GM12878 (cell line): ENCODE results near the gene SGMS1. TPM values are rescaled to one million over a fixed set of nuclear protein-coding genes. Genes with fewer than 3 reads are reported as not detected.

Experiments used
- ATAC-seq: fragments of 200-7000 bp; cut with Tn5 transposase; 3 replicates; pipeline ENCODE4 v1.9.1; 2020; ENCODE audit warnings: mild to moderate bottlenecking, moderate library complexity
- BruUV-seq: library from RNA; stranded (reverse); fragments of 400-500 nt; replicated peaks from 2 replicates; lab custom pipeline; 2021; lab: Mats Ljungman, UMichigan
- CTCF ChIA-PET: fragments of 300-600 bp; sonication (Branson Sonifier 250); formaldehyde crosslinking; extraction: SDS; loops from one replicate; lab custom pipeline; 2021; ENCODE audit warnings: inconsistent platforms; lab: Yijun Ruan, JAX
- POLR2A ChIA-PET: fragments of 350-600 bp; formaldehyde crosslinking; extraction: SDS; loops from one replicate; lab custom pipeline; 2021; ENCODE audit warnings: inconsistent platforms; lab: Charles Lee
- RAD21 ChIA-PET: fragments of 300-600 bp; sonication (Branson Sonifier 250); formaldehyde crosslinking; loops from one replicate; lab custom pipeline; 2023; ENCODE audit warnings: antibody characterized with exemption; ENCODE audit not compliant: unreplicated experiment; lab: Charles Lee
- SMC1A ChIA-PET: fragments of 300-600 bp; sonication (Branson Sonifier 250); formaldehyde crosslinking; loops from one replicate; lab custom pipeline; 2023; ENCODE audit not compliant: unreplicated experiment, uncharacterized antibody; lab: Charles Lee
- DNase-seq: peaks from one replicate; pipeline ENCODE4 v3.0.0-alpha.2; 2011; ENCODE audit warnings: low read depth, low spot score
- FAIRE-seq: peaks from 3 replicates; lab custom pipeline; 2011; peaks lifted over from hg19 to GRCh38; lab: Jason Lieb, UNC
- H2AFZ ChIP-seq: 2 replicates; pipeline ENCODE4 v1.6.0; 2011; ENCODE audit warnings: low read depth, low read length, control low read depth; ENCODE audit not compliant: control insufficient read depth
- H3K27ac ChIP-seq: 2 replicates; pipeline ENCODE4 v1.5.1; 2011; ENCODE audit warnings: control low read depth; ENCODE audit not compliant: control insufficient read depth, insufficient read depth
- H3K27me3 ChIP-seq, 2 experiments: replicated peaks in 1 of 2; 2 replicates each; pipeline versions ENCODE4 v1.6.0 to v1.6.1; 2011; ENCODE audit warnings: low read length in 1 of 2; ENCODE audit not compliant: control insufficient read depth in 2 of 2, insufficient read depth in 2 of 2
- H3K36me3 ChIP-seq, 2 experiments: 2 replicates each; pipeline ENCODE4 v1.5.1; 2011; ENCODE audit warnings: low read length in 1 of 2; ENCODE audit not compliant: control insufficient read depth in 2 of 2, insufficient read depth in 2 of 2
- H3K4me1 ChIP-seq: 2 replicates; pipeline ENCODE4 v1.6.1; 2011; ENCODE audit warnings: mild to moderate bottlenecking, low read length, moderate library complexity, mixed read lengths; ENCODE audit not compliant: control insufficient read depth, insufficient read depth
- H3K4me2 ChIP-seq: 2 replicates; pipeline ENCODE4 v1.6.0; 2011; ENCODE audit warnings: control low read depth; ENCODE audit not compliant: control insufficient read depth, insufficient read depth
- H3K4me3 ChIP-seq: fragments of 200-600 bp; sonication (generic); 2 replicates; pipeline ENCODE4 v1.5.1; 2016
- H3K79me2 ChIP-seq: 2 replicates; pipeline ENCODE4 v1.6.0; 2011; ENCODE audit warnings: low read length; ENCODE audit not compliant: control insufficient read depth, insufficient read depth
- H3K9ac ChIP-seq: 2 replicates; pipeline ENCODE4 v1.8.0; 2011; ENCODE audit warnings: low read length, control low read depth, mixed read lengths; ENCODE audit not compliant: control insufficient read depth, insufficient read depth
- H3K9me3 ChIP-seq: replicated peaks from 3 replicates; pipeline ENCODE4 v1.5.1; 2011; ENCODE audit warnings: mild to moderate bottlenecking, low read length; ENCODE audit not compliant: control insufficient read depth, insufficient read depth
- H4K20me1 ChIP-seq: 2 replicates; pipeline ENCODE4 v1.6.0; 2011; ENCODE audit not compliant: control insufficient read depth, insufficient read depth
- EED ChIP-seq: sonication (generic); IDR thresholded peaks from 2 replicates; pipeline ENCODE4 v1.6.1; 2016; ENCODE audit warnings: antibody characterized with exemption, low read depth
- ETV6 ChIP-seq, 2 experiments: fragments of 450-650 bp in 1 of 2; IDR thresholded peaks in 1 of 2; conservative IDR thresholded peaks in 1 of 2; 2 replicates each; pipeline ENCODE4 v1.6.1; 2014; ENCODE audit warnings: antibody characterized with exemption in 1 of 2, borderline replicate concordance in 1 of 2, low read depth in 1 of 2, mild to moderate bottlenecking in 1 of 2, moderate library complexity in 1 of 2
- KDM1A ChIP-seq: fragments of 200-600 bp; sonication (generic); IDR thresholded peaks from 2 replicates; pipeline ENCODE4 v1.6.1; 2016; ENCODE audit warnings: borderline replicate concordance
- LARP7 ChIP-seq: fragments of 450-650 bp; IDR thresholded peaks from 2 replicates; pipeline ENCODE4 v1.6.1; 2017; ENCODE audit warnings: mild to moderate bottlenecking
- NFXL1 ChIP-seq: fragments of 450-650 bp; IDR thresholded peaks from 2 replicates; pipeline ENCODE4 v1.6.1; 2017; ENCODE audit warnings: antibody characterized with exemption, mild to moderate bottlenecking, borderline replicate concordance
- NR2F1 ChIP-seq: fragments of 450-650 bp; conservative IDR thresholded peaks from 2 replicates; pipeline ENCODE4 v1.6.1; 2017; ENCODE audit warnings: mild to moderate bottlenecking
- RAD21 ChIP-seq: IDR thresholded peaks from 2 replicates; pipeline ENCODE4 v1.6.1; 2011; ENCODE audit warnings: mild to moderate bottlenecking, low read depth, low read length, moderate library complexity; ENCODE audit not compliant: insufficient read depth
- RELA ChIP-seq: fragments of 450-650 bp; IDR thresholded peaks from 2 replicates; pipeline ENCODE4 v1.8.0; 2014; ENCODE audit warnings: borderline replicate concordance; ENCODE audit not compliant: partially characterized antibody
- SMARCA5 ChIP-seq: fragments of 450-650 bp; IDR thresholded peaks from 2 replicates; pipeline ENCODE4 v1.6.1; 2017; ENCODE audit warnings: mild to moderate bottlenecking
- TCF12 ChIP-seq: IDR thresholded peaks from 2 replicates; pipeline ENCODE4 v1.6.1; 2011; ENCODE audit warnings: low read depth, mild to moderate bottlenecking, low read length
- TCF7 ChIP-seq: IDR thresholded peaks from 2 replicates; pipeline ENCODE4 v1.6.1; 2014; ENCODE audit warnings: antibody characterized with exemption, borderline replicate concordance
- ZNF622 ChIP-seq: fragments of 450-650 bp; IDR thresholded peaks from 2 replicates; pipeline ENCODE4 v1.6.1; 2017; ENCODE audit warnings: mild to moderate bottlenecking, inconsistent platforms
- ZSCAN29 ChIP-seq: fragments of 450-650 bp; IDR thresholded peaks from 2 replicates; pipeline ENCODE4 v1.6.1; 2017; ENCODE audit warnings: mild to moderate bottlenecking, moderate library complexity
- WGBS: methylation state at CpG from one replicate; pipeline ENCODE4 v1.1.6; 2016; ENCODE audit warnings: low lambda C conversion rate; ENCODE audit not compliant: insufficient replicate concordance, insufficient coverage; ENCODE audit errors: missing lambda C conversion rate; 5-methylcytosine and 5-hydroxymethylcytosine counted together
- in situ Hi-C: fragments of 300-500 bp; cut with MboI; formaldehyde crosslinking; loops from 9 replicates; pipeline ENCODE4 v1.14.3; 2018; ENCODE audit warnings: mixed read lengths
- intact Hi-C: fragments of 100-400 bp; cut with micrococcal nuclease; formaldehyde crosslinking; loops from one replicate; pipeline ENCODE4 v1.14.2; 2022; ENCODE audit not compliant: unreplicated experiment
- polyA plus RNA-seq, 11 experiments: library from polyadenylated mRNA; depleted of rRNA in 4 of 11; unstranded in 6 of 11; stranded (reverse) in 5 of 11; fragments of >200 nt; fragmentation: Nextera tagmentation in 4 of 11; fragmentation: Illumina TruSeq in 1 of 11; extraction: Ambion mirVana in 4 of 11; extraction: Trizol in 1 of 11; gene quantifications; 1 replicate in 1 of 11; 2 replicates in 10 of 11; pipeline versions ENCODE4 v1.2.1 to v1.2.3, GENCODE V29; 2011 to 2016; ENCODE audit warnings: inconsistent platforms in 2 of 11, missing spikeins in 2 of 11, low read depth in 1 of 11
- total RNA-seq, 4 experiments: library from RNA; depleted of rRNA in 3 of 4; stranded (reverse); fragments of >200 nt in 3 of 4; fragmentation: Illumina TruSeq in 1 of 4; extraction: Trizol in 1 of 4; gene quantifications; 2 replicates each; pipeline versions ENCODE4 v1.2.1 to v1.2.3, GENCODE V29; 2013 to 2021
- TF ChIP-seq, protein P1 (sequence below): IDR thresholded peaks from 2 replicates; pipeline ENCODE4 v1.6.1; 2012; ENCODE audit warnings: mild to moderate bottlenecking, low read depth, low read length
- TF ChIP-seq, protein P2 (sequence below): IDR thresholded peaks from 2 replicates; pipeline ENCODE4 v1.6.1; 2011; ENCODE audit warnings: borderline replicate concordance, low read depth, mild to moderate bottlenecking, moderate library complexity, low read length; ENCODE audit not compliant: insufficient read depth, poor library complexity, severe bottlenecking
- TF ChIP-seq, protein P3 (sequence below): fragments of 150-350 bp; IDR thresholded peaks from 2 replicates; pipeline ENCODE4 v1.6.1; 2014; ENCODE audit warnings: mild to moderate bottlenecking, low read depth, low read length
- TF ChIP-seq, protein P4 (sequence below): IDR thresholded peaks from 2 replicates; pipeline ENCODE4 v1.6.1; 2012; ENCODE audit warnings: low read length, inconsistent platforms

SGMS1 gene
- total and polyA plus RNA-seq, 10 of the 15 experiments (the other 5 are each of a cell fraction or from before 2014, with no cell fraction given): 1.4 to 14.5 (median 4.9) TPM

DNA sequence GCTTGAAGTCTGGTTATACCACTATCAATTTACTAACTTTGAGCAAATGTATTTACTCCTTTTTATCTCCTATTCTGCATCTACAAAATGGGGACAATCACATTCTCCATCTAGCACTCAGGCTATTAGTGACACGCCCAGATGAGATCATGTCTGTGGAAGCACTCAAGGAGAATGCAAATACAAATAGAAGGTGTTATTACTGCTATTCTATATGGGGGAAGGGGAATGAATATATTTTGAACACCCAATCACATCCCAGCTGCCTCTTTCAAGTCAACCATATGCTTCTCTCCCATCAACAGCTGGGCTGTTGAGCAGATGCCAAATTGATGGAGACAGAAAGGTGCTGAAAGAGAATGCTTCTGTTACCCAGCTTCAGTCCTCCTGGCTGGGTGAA is 23.5 kb downstream of the SGMS1 start (continued):
- no peak for TF ChIP-seq RAD21
- TF ChIP-seq EED: no peak
- no peak for TF ChIP-seq ETV6 (conservative IDR thresholded peaks at IDR 0.05 in 1 of 2, IDR thresholded peaks at IDR 0.05 in 1 of 2; ENCODE audit: borderline replicate concordance in 1 of 2, low read depth in 1 of 2)
- no peak for TF ChIP-seq NFXL1
- no peak for TF ChIP-seq RELA
- TF ChIP-seq, protein P1, sequence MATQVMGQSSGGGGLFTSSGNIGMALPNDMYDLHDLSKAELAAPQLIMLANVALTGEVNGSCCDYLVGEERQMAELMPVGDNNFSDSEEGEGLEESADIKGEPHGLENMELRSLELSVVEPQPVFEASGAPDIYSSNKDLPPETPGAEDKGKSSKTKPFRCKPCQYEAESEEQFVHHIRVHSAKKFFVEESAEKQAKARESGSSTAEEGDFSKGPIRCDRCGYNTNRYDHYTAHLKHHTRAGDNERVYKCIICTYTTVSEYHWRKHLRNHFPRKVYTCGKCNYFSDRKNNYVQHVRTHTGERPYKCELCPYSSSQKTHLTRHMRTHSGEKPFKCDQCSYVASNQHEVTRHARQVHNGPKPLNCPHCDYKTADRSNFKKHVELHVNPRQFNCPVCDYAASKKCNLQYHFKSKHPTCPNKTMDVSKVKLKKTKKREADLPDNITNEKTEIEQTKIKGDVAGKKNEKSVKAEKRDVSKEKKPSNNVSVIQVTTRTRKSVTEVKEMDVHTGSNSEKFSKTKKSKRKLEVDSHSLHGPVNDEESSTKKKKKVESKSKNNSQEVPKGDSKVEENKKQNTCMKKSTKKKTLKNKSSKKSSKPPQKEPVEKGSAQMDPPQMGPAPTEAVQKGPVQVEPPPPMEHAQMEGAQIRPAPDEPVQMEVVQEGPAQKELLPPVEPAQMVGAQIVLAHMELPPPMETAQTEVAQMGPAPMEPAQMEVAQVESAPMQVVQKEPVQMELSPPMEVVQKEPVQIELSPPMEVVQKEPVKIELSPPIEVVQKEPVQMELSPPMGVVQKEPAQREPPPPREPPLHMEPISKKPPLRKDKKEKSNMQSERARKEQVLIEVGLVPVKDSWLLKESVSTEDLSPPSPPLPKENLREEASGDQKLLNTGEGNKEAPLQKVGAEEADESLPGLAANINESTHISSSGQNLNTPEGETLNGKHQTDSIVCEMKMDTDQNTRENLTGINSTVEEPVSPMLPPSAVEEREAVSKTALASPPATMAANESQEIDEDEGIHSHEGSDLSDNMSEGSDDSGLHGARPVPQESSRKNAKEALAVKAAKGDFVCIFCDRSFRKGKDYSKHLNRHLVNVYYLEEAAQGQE: no peak
- no peak for TF ChIP-seq ZSCAN29
- TF ChIP-seq NR2F1: no peak

DNA sequence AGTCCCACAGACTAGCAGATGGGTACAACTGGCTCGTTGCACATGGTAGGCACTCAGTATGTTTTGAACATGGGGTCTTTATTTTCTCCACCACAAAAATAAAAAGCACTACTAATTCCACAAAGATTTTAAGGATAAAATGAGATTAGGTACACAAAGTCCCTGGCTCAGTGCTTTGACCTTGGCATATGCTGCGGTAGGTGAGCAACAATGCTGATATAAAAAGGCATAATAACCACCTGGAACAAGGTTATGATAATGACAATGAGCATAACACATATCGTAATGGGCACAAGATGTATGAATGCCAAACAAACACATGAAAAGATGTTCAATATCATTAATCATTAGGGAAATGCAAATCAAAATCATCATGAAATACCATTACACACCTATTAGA is 26.9 kb downstream of the SGMS1 start:
- FAIRE-seq (no peak), DNase-seq (no peak), ATAC-seq (no peak)
- no peaks in the 10 kb centered on the region for H3K9me3 ChIP-seq
- 0 out of 2 replicates have a peak, but pooled peaks cover 4% of the 10 kb centered on the region for H3K4me1 ChIP-seq
- WGBS: 95% methylated on average over 3 of the region's 3 CpGs
- no peaks in the 10 kb centered on the region for H4K20me1 ChIP-seq
- H3K4me2 ChIP-seq: no peak overlapping the region
- no peaks in the 10 kb centered on the region for H3K27me3 ChIP-seq
- ChIA-PET POLR2A (no interaction called here), RAD21 (interaction anchor here (0.8 kb wide), 1 partner anchor 28 kb away, joined by 3 read pairs; no protein-coding TSS in a partner anchor), SMC1A (interaction anchor here (0.7 to 1.6 kb wide), 3 partner anchors 8 to 20 kb away, joined by 3 to 5 read pairs (median 3); no protein-coding TSS in a partner anchor), CTCF (no interaction called here)
- no TSS peak for BruUV-seq
- no peaks in the 10 kb centered on the region; the same call in 1 of the 2 replicates for H3K79me2 ChIP-seq
- H3K9ac ChIP-seq: no peak overlapping the region
- H3K36me3 ChIP-seq: no peaks in the 10 kb centered on the region
- intact Hi-C loops (no loop called here), in situ Hi-C loops (no loop called here)
- no peak overlapping the region for H3K27ac ChIP-seq
- H3K4me3 ChIP-seq: no peak overlapping the region
- no peak overlapping the region for H2AFZ ChIP-seq
- TF ChIP-seq, protein P2, sequence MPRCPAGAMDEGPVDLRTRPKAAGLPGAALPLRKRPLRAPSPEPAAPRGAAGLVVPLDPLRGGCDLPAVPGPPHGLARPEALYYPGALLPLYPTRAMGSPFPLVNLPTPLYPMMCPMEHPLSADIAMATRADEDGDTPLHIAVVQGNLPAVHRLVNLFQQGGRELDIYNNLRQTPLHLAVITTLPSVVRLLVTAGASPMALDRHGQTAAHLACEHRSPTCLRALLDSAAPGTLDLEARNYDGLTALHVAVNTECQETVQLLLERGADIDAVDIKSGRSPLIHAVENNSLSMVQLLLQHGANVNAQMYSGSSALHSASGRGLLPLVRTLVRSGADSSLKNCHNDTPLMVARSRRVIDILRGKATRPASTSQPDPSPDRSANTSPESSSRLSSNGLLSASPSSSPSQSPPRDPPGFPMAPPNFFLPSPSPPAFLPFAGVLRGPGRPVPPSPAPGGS: no peak
- TF ChIP-seq, protein P3, sequence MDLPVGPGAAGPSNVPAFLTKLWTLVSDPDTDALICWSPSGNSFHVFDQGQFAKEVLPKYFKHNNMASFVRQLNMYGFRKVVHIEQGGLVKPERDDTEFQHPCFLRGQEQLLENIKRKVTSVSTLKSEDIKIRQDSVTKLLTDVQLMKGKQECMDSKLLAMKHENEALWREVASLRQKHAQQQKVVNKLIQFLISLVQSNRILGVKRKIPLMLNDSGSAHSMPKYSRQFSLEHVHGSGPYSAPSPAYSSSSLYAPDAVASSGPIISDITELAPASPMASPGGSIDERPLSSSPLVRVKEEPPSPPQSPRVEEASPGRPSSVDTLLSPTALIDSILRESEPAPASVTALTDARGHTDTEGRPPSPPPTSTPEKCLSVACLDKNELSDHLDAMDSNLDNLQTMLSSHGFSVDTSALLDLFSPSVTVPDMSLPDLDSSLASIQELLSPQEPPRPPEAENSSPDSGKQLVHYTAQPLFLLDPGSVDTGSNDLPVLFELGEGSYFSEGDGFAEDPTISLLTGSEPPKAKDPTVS: no peak
- TF ChIP-seq TCF12 (no peak), TCF7 (no peak), SMARCA5 (no peak), LARP7 (no peak), ETV6 (conservative IDR thresholded peaks at IDR 0.05 in 1 of 2, IDR thresholded peaks at IDR 0.05 in 1 of 2; ENCODE audit: borderline replicate concordance in 1 of 2, low read depth in 1 of 2) (no peak), ZNF622 (no peak), KDM1A (no peak)
- TF ChIP-seq, protein P4, sequence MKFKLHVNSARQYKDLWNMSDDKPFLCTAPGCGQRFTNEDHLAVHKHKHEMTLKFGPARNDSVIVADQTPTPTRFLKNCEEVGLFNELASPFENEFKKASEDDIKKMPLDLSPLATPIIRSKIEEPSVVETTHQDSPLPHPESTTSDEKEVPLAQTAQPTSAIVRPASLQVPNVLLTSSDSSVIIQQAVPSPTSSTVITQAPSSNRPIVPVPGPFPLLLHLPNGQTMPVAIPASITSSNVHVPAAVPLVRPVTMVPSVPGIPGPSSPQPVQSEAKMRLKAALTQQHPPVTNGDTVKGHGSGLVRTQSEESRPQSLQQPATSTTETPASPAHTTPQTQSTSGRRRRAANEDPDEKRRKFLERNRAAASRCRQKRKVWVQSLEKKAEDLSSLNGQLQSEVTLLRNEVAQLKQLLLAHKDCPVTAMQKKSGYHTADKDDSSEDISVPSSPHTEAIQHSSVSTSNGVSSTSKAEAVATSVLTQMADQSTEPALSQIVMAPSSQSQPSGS: no peak
